SK-N-SH treated with all-trans-retinoic acid at 6 μM for 48 hours (cell line): ENCODE results near the gene ABI3BP.

Experiments used
- BACH2 ChIP-seq: fragments of 250-450 bp; sonication (Bioruptor Pico); IDR thresholded peaks from 2 replicates; pipeline ENCODE4 v1.9.0; 2021; ENCODE audit warnings: mild to moderate bottlenecking, borderline replicate concordance
- CREB5 ChIP-seq: fragments of 250-450 bp; sonication (Bioruptor Pico); IDR thresholded peaks from 2 replicates; pipeline ENCODE4 v1.5.1; 2020; ENCODE audit warnings: low read depth, mild to moderate bottlenecking, moderate library complexity
- POU6F1 ChIP-seq: fragments of 250-450 bp; sonication (Bioruptor Pico); IDR thresholded peaks from 2 replicates; pipeline ENCODE4 v1.8.0; 2021; ENCODE audit warnings: low read depth, mild to moderate bottlenecking, moderate library complexity, borderline replicate concordance
- PPARA ChIP-seq: fragments of 250-450 bp; sonication (Bioruptor Pico); IDR thresholded peaks from 2 replicates; pipeline ENCODE4 v1.5.0; 2020; ENCODE audit warnings: mild to moderate bottlenecking, borderline replicate concordance
- RARB ChIP-seq: fragments of 250-450 bp; sonication (Bioruptor Pico); IDR thresholded peaks from 2 replicates; pipeline ENCODE4 v1.8.0; 2021; ENCODE audit warnings: mild to moderate bottlenecking, moderate library complexity
- ZC3H10 ChIP-seq: fragments of 250-450 bp; sonication (Bioruptor Pico); IDR thresholded peaks from 2 replicates; pipeline ENCODE4 v1.5.1; 2021; ENCODE audit warnings: mild to moderate bottlenecking, moderate library complexity
- ZNF565 ChIP-seq: fragments of 450-650 bp; formaldehyde crosslinking; conservative IDR thresholded peaks from 2 replicates; pipeline ENCODE4 v1.5.0; 2020; ENCODE audit warnings: low read depth, mild to moderate bottlenecking, moderate library complexity

- no peak for TF ChIP-seq CREB5 (CRISPR knock-in tag)
- TF ChIP-seq RARB (CRISPR knock-in tag): no peak
- no peak for TF ChIP-seq ZC3H10 (CRISPR knock-in tag)
- TF ChIP-seq PPARA (CRISPR knock-in tag): no peak
- TF ChIP-seq ZNF565: no peak
- no peak for TF ChIP-seq POU6F1 (CRISPR knock-in tag)
- TF ChIP-seq BACH2 (CRISPR knock-in tag): no peak
These were observed 272.8 kb downstream of the ABI3BP start for GRCh38 chr3:100720426-100720825.
